Heart left ventricle (tissue), 16 donors: ENCODE data around the gene SLC35F3. TPM values are rescaled to one million over a fixed set of nuclear protein-coding genes. Genes with fewer than 3 reads are reported as not detected.

Source experiments
- ATAC-seq, 4 donors: fragments of 200-7000 bp; cut with Tn5 transposase; one replicate each; pipeline ENCODE4 v1.9.1; 2020 to 2022; ENCODE audit warnings: moderate library complexity in 4 of 4, mild to moderate bottlenecking in 3 of 4, moderate number of reproducible peaks in 1 of 4
- DNase-seq, 5 donors: peaks; one replicate each; pipeline ENCODE4 v3.0.0-alpha.2; 2020
- H3K27ac ChIP-seq, 12 donors: fragments of 200-600 bp; sonication (generic) in 4 of 12; one replicate each; pipeline versions ENCODE4 v1.5.0 to v1.8.0; 2016 to 2022; ENCODE audit warnings: mild to moderate bottlenecking in 2 of 12
- H3K27me3 ChIP-seq, 9 donors: fragments of 200-600 bp; sonication (generic) in 2 of 9; one replicate each; pipeline versions ENCODE4 v1.5.1 to v1.8.0; 2016 to 2022; ENCODE audit warnings: mild to moderate bottlenecking in 3 of 9
- H3K36me3 ChIP-seq, 9 donors: fragments of 200-600 bp; sonication (generic) in 2 of 9; one replicate each; pipeline versions ENCODE4 v1.5.0 to v1.8.0; 2018 to 2022; ENCODE audit warnings: mild to moderate bottlenecking in 2 of 9
- H3K4me1 ChIP-seq, 12 donors: fragments of 200-600 bp; sonication (generic) in 4 of 12; one replicate each; pipeline versions ENCODE4 v1.5.0 to v1.8.0; 2016 to 2022; ENCODE audit warnings: mild to moderate bottlenecking in 3 of 12
- H3K4me3 ChIP-seq, 12 donors: fragments of 200-600 bp; sonication (generic) in 4 of 12; one replicate each; pipeline versions ENCODE4 v1.5.0 to v1.8.0; 2017 to 2022; ENCODE audit warnings: mild to moderate bottlenecking in 9 of 12, moderate library complexity in 4 of 12
- H3K9me3 ChIP-seq, 12 donors: fragments of 200-600 bp; sonication (generic) in 4 of 12; one replicate each; pipeline versions ENCODE4 v1.5.0 to v1.8.0; 2016 to 2022; ENCODE audit warnings: mild to moderate bottlenecking in 1 of 12
- POLR2A ChIP-seq, 2 donors: fragments of 450-650 bp; IDR thresholded peaks; one replicate each; pipeline ENCODE4 v1.6.1; 2017; ENCODE audit warnings: antibody characterized with exemption in 2 of 2, mild to moderate bottlenecking in 2 of 2, moderate library complexity in 2 of 2
- WGBS, 4 donors: extraction: QIAGEN DNeasy Blood & Tissue Kit in 2 of 4; methylation state at CpG; one replicate each; pipeline versions ENCODE4 v1.1.5 to v1.1.7; 2013 to 2018; 5-methylcytosine and 5-hydroxymethylcytosine counted together
- intact Hi-C, 10 donors: fragments of 100-400 bp; cut with DNase I; formaldehyde crosslinking; loops; one replicate each; pipeline versions ENCODE4 v1.11.1 to v1.14.2; 2022
- polyA plus RNA-seq, 2 donors: library from polyadenylated mRNA; stranded (reverse); fragments of 200-250 nt; gene quantifications; one replicate each; pipeline ENCODE4 v1.2.3, GENCODE V29; 2013
- total RNA-seq, 9 donors: library from RNA; depleted of rRNA in 2 of 9; stranded (reverse); fragments of >200 nt in 2 of 9; fragmentation: NEBNext Ultra II Directional in 3 of 9; extraction: Animal tissue kit (Norgen Biotek cat#: 25700) in 3 of 9; gene quantifications; one replicate each; pipeline versions ENCODE4 v1.1.0 to v1.2.4, GENCODE V29; 2016 to 2023
- TF ChIP-seq, protein P1 (sequence below), 12 donors: fragments of 200-600 bp; sonication (generic) in 4 of 12; IDR thresholded peaks; one replicate each; pipeline versions ENCODE4 v1.5.0 to v1.8.0; 2018 to 2022; ENCODE audit warnings: antibody characterized with exemption in 12 of 12, mild to moderate bottlenecking in 5 of 12
- donor health status: ischemic (EF 13 %, LVEDD 7.1; RV severe dilation, severe dysfunction).
- donor health status: healthy with polysubstance abuse.
- donor health status: DM: no; HTN: yes; CAD: no.
- donor health status: DM: no; HTN: no; CAD: no.
- donor health status: ischemic (EF 25% LVEDD 6.9; RV normal size, moderate dysfunction).
- donor health status: ischemic (EF 25% LVEDD 5.7; RV mildly dilated, moderate dysfunction).
- donor health status: healthy.
- donor health status: DM: yes; HTN: yes; CAD: no.
- donor health status: ischemic (EF 35%, LVEDD 5.7; RV mildly dilated, moderate dysfunction).
- donor health status: nonischemic (EF 11% LVEDD 7.7; RV severe dilation, severe dysfunction).
- donor health status: DM: yes; HTN: yes; CAD: no.
- donor health status: PGD.
- donor health status: ischemic (EF 29% LVEDD 5.4; RV normal size, mild dysfunction).
- donor health status: nonischemic (EF 23%, LVEDD 6.1; RV moderate dilation, normal function).

The SLC35F3 gene
- total and polyA plus RNA-seq, 11 donors, result 0.03 to 0.11 (median 0.11) TPM; not detected in 8

DNA sequence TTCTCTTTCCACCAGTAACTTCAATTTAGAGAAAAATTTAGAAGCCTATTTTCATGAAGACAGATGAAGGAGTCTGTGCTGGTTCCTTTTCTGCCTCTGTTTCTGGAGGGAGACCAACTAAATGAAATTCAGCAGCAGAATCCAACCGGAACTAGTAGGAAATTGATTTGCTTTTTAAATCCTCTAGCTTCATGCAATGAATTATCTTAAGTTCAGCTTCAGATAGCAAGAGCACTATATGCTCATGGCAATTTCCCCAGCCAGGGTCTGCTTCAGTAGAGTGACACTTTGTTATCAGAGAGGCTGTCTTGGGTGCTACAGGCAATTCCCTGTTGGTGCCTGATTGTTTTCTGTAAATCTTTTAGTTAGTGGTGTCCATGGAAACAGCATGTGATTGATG is 189.7 kb downstream of the SLC35F3 start:
- DNase-seq, result no peak
- H3K4me1 ChIP-seq, result peaks cover 0 to 9% (median 0%) of the 10 kb centered on the region in 12 donors
- peaks cover 0 to 23% (median 0%) of the 10 kb centered on the region in 9 donors for H3K27me3 ChIP-seq
- H3K27ac ChIP-seq, result peak overlapping the region in 3 of 12 donors; percentile 6 to 31 (median 25)
- peaks cover 0 to 10% (median 5%) of the 10 kb centered on the region in 12 donors for H3K9me3 ChIP-seq
- TF ChIP-seq POLR2A (IDR thresholded peaks at IDR 0.05), result no peak
- TF ChIP-seq, protein P1, sequence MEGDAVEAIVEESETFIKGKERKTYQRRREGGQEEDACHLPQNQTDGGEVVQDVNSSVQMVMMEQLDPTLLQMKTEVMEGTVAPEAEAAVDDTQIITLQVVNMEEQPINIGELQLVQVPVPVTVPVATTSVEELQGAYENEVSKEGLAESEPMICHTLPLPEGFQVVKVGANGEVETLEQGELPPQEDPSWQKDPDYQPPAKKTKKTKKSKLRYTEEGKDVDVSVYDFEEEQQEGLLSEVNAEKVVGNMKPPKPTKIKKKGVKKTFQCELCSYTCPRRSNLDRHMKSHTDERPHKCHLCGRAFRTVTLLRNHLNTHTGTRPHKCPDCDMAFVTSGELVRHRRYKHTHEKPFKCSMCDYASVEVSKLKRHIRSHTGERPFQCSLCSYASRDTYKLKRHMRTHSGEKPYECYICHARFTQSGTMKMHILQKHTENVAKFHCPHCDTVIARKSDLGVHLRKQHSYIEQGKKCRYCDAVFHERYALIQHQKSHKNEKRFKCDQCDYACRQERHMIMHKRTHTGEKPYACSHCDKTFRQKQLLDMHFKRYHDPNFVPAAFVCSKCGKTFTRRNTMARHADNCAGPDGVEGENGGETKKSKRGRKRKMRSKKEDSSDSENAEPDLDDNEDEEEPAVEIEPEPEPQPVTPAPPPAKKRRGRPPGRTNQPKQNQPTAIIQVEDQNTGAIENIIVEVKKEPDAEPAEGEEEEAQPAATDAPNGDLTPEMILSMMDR (IDR thresholded peaks at IDR 0.05), result no peak
- 30 to 48% (median 38%) methylated on average over 1 of the region's 1 CpG for WGBS, 4 donors
- no peak for ATAC-seq
- intact Hi-C loops, result no loop called here
- H3K4me3 ChIP-seq, result no peak overlapping the region
- H3K36me3 ChIP-seq, result no peaks in the 10 kb centered on the region

- H3K9me3 ChIP-seq, result no peaks in the 10 kb centered on the region
- intact Hi-C loops, result no loop called here
- peaks cover 0 to 17% (median 0%) of the 10 kb centered on the region in 9 donors for H3K27me3 ChIP-seq
- 58 to 70% (median 64%) methylated on average over 7 of the region's 7 CpGs for WGBS, 4 donors
- H3K4me3 ChIP-seq, result no peak overlapping the region
- DNase-seq (no peak), ATAC-seq (no peak)
- TF ChIP-seq POLR2A (IDR thresholded peaks at IDR 0.05), result no peak
- TF ChIP-seq, protein P1 (IDR thresholded peaks at IDR 0.05), result no peak
- peaks cover 0 to 9% (median 0%) of the 10 kb centered on the region in 12 donors for H3K4me1 ChIP-seq
- no peak overlapping the region for H3K27ac ChIP-seq
- H3K36me3 ChIP-seq, result no peaks in the 10 kb centered on the region
Observed at GRCh38 chr1:234096161-234096770, 191.8 kb downstream of the SLC35F3 start.

DNA sequence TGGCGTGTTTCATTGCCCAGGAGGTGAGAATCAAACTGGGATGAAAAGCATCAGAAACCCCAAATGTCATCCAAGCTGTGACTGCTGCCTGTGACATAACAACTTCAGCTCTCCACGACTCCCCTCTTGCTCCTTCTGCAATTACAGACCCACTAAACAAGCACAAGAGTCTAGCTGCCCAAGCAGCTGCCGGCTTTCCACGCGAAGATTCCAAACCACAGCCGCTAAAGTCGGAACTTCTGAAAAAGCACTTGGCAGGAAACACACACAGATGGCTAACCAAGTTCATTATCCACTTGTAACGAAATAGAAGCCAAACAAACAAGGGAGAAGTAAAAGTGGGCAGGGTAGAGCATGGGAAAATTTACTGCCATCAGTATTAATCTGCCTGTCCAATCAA is 198.1 kb downstream of the SLC35F3 start:
- Histone ChIP-seq H3K27me3 (peaks cover 0 to 6% (median 3%) of the 10 kb centered on the region in 9 donors), H3K36me3 (no peaks in the 10 kb centered on the region), H3K4me3 (no peak overlapping the region), H3K9me3 (peaks cover 0 to 2% (median 0%) of the 10 kb centered on the region in 12 donors), H3K4me1 (peaks cover 0 to 9% (median 0%) of the 10 kb centered on the region in 12 donors), H3K27ac (no peak overlapping the region)
- ATAC-seq (peak in 2 of 4 donors; percentile 10 to 68), DNase-seq (peak in 3 of 5 donors; percentile 32 to 39 (median 38))
- intact Hi-C loops, result no loop called here
- TF ChIP-seq POLR2A (IDR thresholded peaks at IDR 0.05), result no peak
- TF ChIP-seq, protein P1 (IDR thresholded peaks at IDR 0.05), result no peak
- 46 to 51% (median 49%) methylated on average over 8 of the region's 8 CpGs for WGBS, 4 donors

- no peak for TF ChIP-seq POLR2A (IDR thresholded peaks at IDR 0.05)
- TF ChIP-seq, protein P1 (IDR thresholded peaks at IDR 0.05), result no peak
- no peak overlapping the region for H3K27ac ChIP-seq
- no peak overlapping the region for H3K4me3 ChIP-seq
- H3K4me1 ChIP-seq, result peaks cover 0 to 9% (median 0%) of the 10 kb centered on the region in 12 donors
- peaks cover 0 to 6% (median 3%) of the 10 kb centered on the region in 9 donors for H3K27me3 ChIP-seq
- DNase-seq, result no peak
- peak in 1 of 4 donors; percentile 28 for ATAC-seq
- H3K9me3 ChIP-seq, result peaks cover 0 to 2% (median 0%) of the 10 kb centered on the region in 12 donors
- WGBS, 4 donors, result 71 to 82% (median 75%) methylated on average over 3 of the region's 3 CpGs
- intact Hi-C loops, result no loop called here
- no peaks in the 10 kb centered on the region for H3K36me3 ChIP-seq
Observed at GRCh38 chr1:234103198-234103597, 198.7 kb downstream of the SLC35F3 start.
